HepG2 (cell line): ENCODE results near the gene GOLPH3. TPM values are rescaled to one million over a fixed set of nuclear protein-coding genes. Genes with fewer than 3 reads are reported as not detected.

Experiments
- ARID3A ChIP-seq: IDR thresholded peaks from 2 replicates; pipeline ENCODE4 v1.6.1; 2012; ENCODE audit warnings: low read depth, low read length, improper control_type of control experiment
- CHCHD3 ChIP-seq: sonication (generic); formaldehyde crosslinking; IDR thresholded peaks from 2 replicates; pipeline ENCODE4 v1.8.0; 2022; ENCODE audit warnings: mild to moderate bottlenecking, missing genetic modification reagents, moderate library complexity
- CREB3 ChIP-seq: sonication (generic); formaldehyde crosslinking; IDR thresholded peaks from 2 replicates; pipeline ENCODE4 v1.5.0; 2020; ENCODE audit warnings: missing genetic modification reagents
- CSRNP1 ChIP-seq: sonication (generic); formaldehyde crosslinking; IDR thresholded peaks from 2 replicates; pipeline ENCODE4 v1.8.1; 2023; ENCODE audit warnings: mild to moderate bottlenecking, missing genetic modification reagents
- EP300 ChIP-seq, 3 experiments: sonication (generic) in 1 of 3; formaldehyde crosslinking in 1 of 3; IDR thresholded peaks; 2 replicates each; pipeline versions ENCODE4 v1.5.1 to v1.6.1; 2011 to 2020; ENCODE audit warnings: low read depth in 2 of 3, low read length in 2 of 3, borderline replicate concordance in 1 of 3, improper control_type of control experiment in 1 of 3, mild to moderate bottlenecking in 1 of 3, missing genetic modification reagents in 1 of 3, moderate library complexity in 1 of 3
- FOSL2 ChIP-seq: sonication (generic); formaldehyde crosslinking; IDR thresholded peaks from 2 replicates; pipeline ENCODE4 v1.4.0; 2020; ENCODE audit warnings: missing genetic modification reagents
- FOXA1 ChIP-seq, 2 experiments: fragments of 450-650 bp in 1 of 2; sonication (generic) in 1 of 2; formaldehyde crosslinking in 1 of 2; IDR thresholded peaks; 2 replicates each; pipeline versions ENCODE4 v1.4.0 to v1.6.1; 2016 to 2020; ENCODE audit warnings: missing genetic modification reagents in 1 of 2
- FOXP4 ChIP-seq: sonication (generic); formaldehyde crosslinking; IDR thresholded peaks from 2 replicates; pipeline ENCODE4 v1.4.0; 2020; ENCODE audit warnings: missing genetic modification reagents
- HMG20A ChIP-seq: IDR thresholded peaks from 2 replicates; pipeline ENCODE4 v1.6.1; 2016; ENCODE audit warnings: borderline replicate concordance
- HOXA3 ChIP-seq: sonication (generic); formaldehyde crosslinking; IDR thresholded peaks from 2 replicates; pipeline ENCODE4 v1.5.0; 2020; ENCODE audit warnings: missing genetic modification reagents
- KLF13 ChIP-seq: sonication (generic); formaldehyde crosslinking; IDR thresholded peaks from 2 replicates; pipeline ENCODE4 v1.4.0; 2020; ENCODE audit warnings: mild to moderate bottlenecking, missing genetic modification reagents
- NCOA1 ChIP-seq: sonication (generic); formaldehyde crosslinking; IDR thresholded peaks from 2 replicates; pipeline ENCODE4 v1.9.0; 2021; ENCODE audit warnings: missing genetic modification reagents
- NFRKB ChIP-seq: fragments of 450-650 bp; IDR thresholded peaks from 2 replicates; pipeline ENCODE4 v1.6.1; 2017
- SKI ChIP-seq: fragments of 450-650 bp; IDR thresholded peaks from one replicate; pipeline ENCODE4 v1.6.1; 2018; ENCODE audit warnings: mild to moderate bottlenecking; ENCODE audit not compliant: partially characterized antibody
- SMAD3 ChIP-seq: sonication (generic); formaldehyde crosslinking; IDR thresholded peaks from 2 replicates; pipeline ENCODE4 v1.4.0; 2020; ENCODE audit warnings: missing genetic modification reagents
- SOX6 ChIP-seq, 2 experiments: fragments of 450-650 bp in 1 of 2; sonication (generic) in 1 of 2; formaldehyde crosslinking in 1 of 2; IDR thresholded peaks; 2 replicates each; pipeline versions ENCODE4 v1.4.0 to v1.6.1; 2017 to 2020; ENCODE audit warnings: antibody characterized with exemption in 1 of 2, mild to moderate bottlenecking in 1 of 2, missing genetic modification reagents in 1 of 2
- STAG1 ChIP-seq: sonication (generic); formaldehyde crosslinking; IDR thresholded peaks from 2 replicates; pipeline ENCODE4 v1.4.0; 2020; ENCODE audit warnings: missing genetic modification reagents
- TARDBP ChIP-seq: sonication (generic); formaldehyde crosslinking; IDR thresholded peaks from 2 replicates; pipeline ENCODE4 v1.8.0; 2022; ENCODE audit warnings: mild to moderate bottlenecking, missing genetic modification reagents
- TSC22D2 ChIP-seq: sonication (generic); formaldehyde crosslinking; IDR thresholded peaks from 2 replicates; pipeline ENCODE4 v1.5.1; 2020; ENCODE audit warnings: missing genetic modification reagents, mild to moderate bottlenecking, borderline replicate concordance
- ZKSCAN8 ChIP-seq: IDR thresholded peaks from 2 replicates; pipeline ENCODE4 v1.6.1; 2016; ENCODE audit warnings: borderline replicate concordance, missing genetic modification reagents, missing compliant biosample characterization
- ZNF234 ChIP-seq: sonication (generic); formaldehyde crosslinking; conservative IDR thresholded peaks from 2 replicates; pipeline ENCODE4 v1.5.1; 2020; ENCODE audit warnings: mild to moderate bottlenecking, missing genetic modification reagents
- ZNF331 ChIP-seq: sonication (generic); formaldehyde crosslinking; IDR thresholded peaks from 2 replicates; pipeline ENCODE4 v1.4.0; 2020; ENCODE audit warnings: missing genetic modification reagents
- ZNF33A ChIP-seq: sonication (generic); formaldehyde crosslinking; IDR thresholded peaks from 2 replicates; pipeline ENCODE4 v1.5.1; 2020; ENCODE audit warnings: missing genetic modification reagents, mild to moderate bottlenecking, moderate library complexity, borderline replicate concordance
- ZNF496 ChIP-seq: sonication (generic); formaldehyde crosslinking; IDR thresholded peaks from 2 replicates; pipeline ENCODE4 v1.8.1; 2023; ENCODE audit warnings: mild to moderate bottlenecking, moderate library complexity, missing genetic modification reagents; ENCODE audit not compliant: insufficient replicate concordance
- ZNF549 ChIP-seq: sonication (generic); formaldehyde crosslinking; IDR thresholded peaks from 2 replicates; pipeline ENCODE4 v1.5.0; 2020; ENCODE audit warnings: missing genetic modification reagents
- polyA plus RNA-seq, 8 experiments: library from polyadenylated mRNA; depleted of rRNA in 3 of 8; stranded (reverse) in 7 of 8; unstranded in 1 of 8; fragments of >200 nt; fragmentation: Illumina TruSeq in 4 of 8; extraction: Trizol in 4 of 8; gene quantifications; 2 replicates each; pipeline versions ENCODE4 v1.2.1 to v1.2.3, GENCODE V29; 2011 to 2016; ENCODE audit warnings: low read depth in 4 of 8, missing spikeins in 1 of 8, mixed read lengths in 1 of 8; ENCODE audit not compliant: insufficient read depth in 1 of 8
- total RNA-seq, 5 experiments: library from RNA; depleted of rRNA; stranded (reverse); fragments of >200 nt; fragmentation: Illumina TruSeq; extraction: Trizol; gene quantifications; 2 replicates each; pipeline ENCODE4 v1.2.3, GENCODE V29; 2016; ENCODE audit warnings: low read depth in 1 of 5

GOLPH3 gene
- total and polyA plus RNA-seq, 2 of the 13 experiments (the other 11 are each of a cell fraction or from before 2014, with no cell fraction given), result 59.5 to 84.5 TPM

- no peak for TF ChIP-seq EP300 (IDR thresholded peaks at IDR 0.05; ENCODE audit: low read depth in 2 of 2, low read length in 2 of 2)
- peak; percentile 22; the same call in 1 of the 2 replicates for TF ChIP-seq EP300 (CRISPR knock-in tag; IDR thresholded peaks at IDR 0.05; ENCODE audit: borderline replicate concordance)
- TF ChIP-seq NCOA1 (CRISPR knock-in tag), result no peak
- TF ChIP-seq ZNF234 (CRISPR knock-in tag), result no peak
- TF ChIP-seq HMG20A (CRISPR knock-in tag), result peak; percentile 52; the same call in 1 of the 2 replicates
- TF ChIP-seq SMAD3, result 0 out of 2 replicates have a peak, but pooled peaks have one; percentile 25
- TF ChIP-seq ZNF496 (CRISPR knock-in tag), result no peak
- peak; percentile 45 for TF ChIP-seq FOSL2 (CRISPR knock-in tag)
- 0 out of 2 replicates have a peak, but pooled peaks have one; percentile 16 for TF ChIP-seq FOXP4 (CRISPR knock-in tag)
- TF ChIP-seq CSRNP1, result no peak
- no peak for TF ChIP-seq TSC22D2 (CRISPR knock-in tag)
- 0 out of 2 replicates have a peak, but pooled peaks have one; percentile 25 for TF ChIP-seq ARID3A
- TF ChIP-seq ZNF33A (CRISPR knock-in tag), result no peak
- TF ChIP-seq CHCHD3, result no peak
- no peak for TF ChIP-seq FOXA1 (IDR thresholded peaks at IDR 0.05)
- peak; percentile 54 for TF ChIP-seq FOXA1 (CRISPR knock-in tag; IDR thresholded peaks at IDR 0.05)
- TF ChIP-seq SOX6 (IDR thresholded peaks at IDR 0.05), result no peak
- TF ChIP-seq SOX6 (CRISPR knock-in tag; IDR thresholded peaks at IDR 0.05), result peak; percentile 32; the same call in 1 of the 2 replicates
- 0 out of 2 replicates have a peak, but pooled peaks have one; percentile 6 for TF ChIP-seq TARDBP (CRISPR knock-in tag)
- no peak for TF ChIP-seq NFRKB
- no peak for TF ChIP-seq SKI
- TF ChIP-seq HOXA3 (CRISPR knock-in tag), result 0 out of 2 replicates have a peak, but pooled peaks have one; percentile 46
- no peak for TF ChIP-seq ZNF549 (CRISPR knock-in tag)
- TF ChIP-seq CREB3 (CRISPR knock-in tag), result no peak
- no peak for TF ChIP-seq STAG1 (CRISPR knock-in tag)
- TF ChIP-seq ZNF331 (CRISPR knock-in tag), result peak; percentile 25; the same call in 1 of the 2 replicates
- no peak for TF ChIP-seq KLF13 (CRISPR knock-in tag)
- TF ChIP-seq ZKSCAN8 (CRISPR knock-in tag), result peak; percentile 30; the same call in 1 of the 2 replicates
Measured at GRCh38 chr5:32193591-32193990, 19.5 kb upstream of the GOLPH3 start (continued).
